PC-3 (cell line): ENCODE results near the gene RASSF4.

Experiments
- CTCF ChIP-seq: fragments of 300-600 bp; sonication (generic); conservative IDR thresholded peaks from 2 replicates; pipeline ENCODE4 v1.5.1; 2017; ENCODE audit warnings: antibody characterized with exemption, low read depth, mild to moderate bottlenecking, low read length
- EZH2 ChIP-seq: fragments of 300-600 bp; sonication (generic); IDR thresholded peaks from one replicate; pipeline ENCODE4 v1.6.1; 2017; ENCODE audit warnings: antibody characterized with exemption, mild to moderate bottlenecking, low read length; ENCODE audit not compliant: unreplicated experiment

GRCh38 chr10:44965104-44965503, 5.5 kb downstream of the RASSF4 start:
- TF ChIP-seq CTCF: no peak
- no peak for TF ChIP-seq EZH2
